ENCODE results near the gene GFOD2.

GFOD2 gene

DNA sequence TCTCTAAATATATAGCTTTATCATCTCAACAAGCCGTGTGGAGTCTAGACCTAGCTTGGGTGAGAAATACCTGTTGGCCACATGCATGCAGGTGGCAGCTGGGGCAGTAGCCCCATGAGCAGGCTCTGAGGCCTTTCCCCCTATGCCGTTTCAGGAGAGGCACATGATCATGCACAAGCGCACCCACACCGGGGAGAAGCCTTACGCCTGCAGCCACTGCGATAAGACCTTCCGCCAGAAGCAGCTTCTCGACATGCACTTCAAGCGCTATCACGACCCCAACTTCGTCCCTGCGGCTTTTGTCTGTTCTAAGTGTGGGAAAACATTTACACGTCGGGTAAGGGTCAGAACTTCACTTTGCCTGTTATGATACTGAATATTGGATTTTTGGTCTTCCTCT, 90.9 kb downstream of the GFOD2 start:
- FAIRE-seq, result no peak
